Neural progenitor cell (in vitro differentiated cells): ENCODE data around the gene SAMD4A.

Experiments
- EZH2 ChIP-seq: fragments of 200-600 bp; sonication (generic); IDR thresholded peaks from 2 replicates; pipeline ENCODE4 v1.6.1; 2017; ENCODE audit warnings: antibody characterized with exemption, mild to moderate bottlenecking, moderate library complexity
- EZH2phosphoT487 ChIP-seq: fragments of 200-600 bp; sonication (generic); IDR thresholded peaks from 2 replicates; pipeline ENCODE4 v1.6.1; 2017; ENCODE audit warnings: antibody characterized with exemption
- TF ChIP-seq, protein P1 (sequence below): fragments of 200-600 bp; sonication (generic); IDR thresholded peaks from 2 replicates; pipeline ENCODE4 v1.5.1; 2017; ENCODE audit warnings: antibody characterized with exemption, mild to moderate bottlenecking

DNA sequence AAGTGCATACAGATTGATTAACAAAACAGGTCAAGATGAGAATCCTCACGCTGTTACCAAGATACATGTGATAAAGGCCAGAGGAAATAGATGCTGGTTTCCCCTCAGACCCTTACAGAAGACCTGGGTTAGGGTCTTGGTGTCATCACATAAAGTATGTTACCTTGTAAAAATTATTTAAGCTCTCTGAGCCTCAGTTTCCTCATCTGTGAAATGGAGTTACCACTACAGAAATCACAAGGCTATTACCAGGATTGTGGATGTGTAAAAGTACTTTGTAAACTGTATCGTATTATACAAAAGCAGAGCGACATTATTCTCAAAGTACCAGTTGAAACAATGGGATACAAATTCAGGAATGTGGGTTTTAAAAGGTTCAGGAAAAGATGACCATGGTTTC, 14.0 kb downstream of the SAMD4A start:
- TF ChIP-seq, protein P1, sequence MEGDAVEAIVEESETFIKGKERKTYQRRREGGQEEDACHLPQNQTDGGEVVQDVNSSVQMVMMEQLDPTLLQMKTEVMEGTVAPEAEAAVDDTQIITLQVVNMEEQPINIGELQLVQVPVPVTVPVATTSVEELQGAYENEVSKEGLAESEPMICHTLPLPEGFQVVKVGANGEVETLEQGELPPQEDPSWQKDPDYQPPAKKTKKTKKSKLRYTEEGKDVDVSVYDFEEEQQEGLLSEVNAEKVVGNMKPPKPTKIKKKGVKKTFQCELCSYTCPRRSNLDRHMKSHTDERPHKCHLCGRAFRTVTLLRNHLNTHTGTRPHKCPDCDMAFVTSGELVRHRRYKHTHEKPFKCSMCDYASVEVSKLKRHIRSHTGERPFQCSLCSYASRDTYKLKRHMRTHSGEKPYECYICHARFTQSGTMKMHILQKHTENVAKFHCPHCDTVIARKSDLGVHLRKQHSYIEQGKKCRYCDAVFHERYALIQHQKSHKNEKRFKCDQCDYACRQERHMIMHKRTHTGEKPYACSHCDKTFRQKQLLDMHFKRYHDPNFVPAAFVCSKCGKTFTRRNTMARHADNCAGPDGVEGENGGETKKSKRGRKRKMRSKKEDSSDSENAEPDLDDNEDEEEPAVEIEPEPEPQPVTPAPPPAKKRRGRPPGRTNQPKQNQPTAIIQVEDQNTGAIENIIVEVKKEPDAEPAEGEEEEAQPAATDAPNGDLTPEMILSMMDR: no peak
- TF ChIP-seq EZH2 (no peak), EZH2phosphoT487 (no peak)
